NCI-H1930 (cell line): ENCODE data around the gene PRR27.

Experiments used
- DNase-seq, 2 experiments: peaks; one replicate each; lab custom pipeline; 2025; lab: John Stamatoyannopoulos, UW

The PRR27 gene

DNA sequence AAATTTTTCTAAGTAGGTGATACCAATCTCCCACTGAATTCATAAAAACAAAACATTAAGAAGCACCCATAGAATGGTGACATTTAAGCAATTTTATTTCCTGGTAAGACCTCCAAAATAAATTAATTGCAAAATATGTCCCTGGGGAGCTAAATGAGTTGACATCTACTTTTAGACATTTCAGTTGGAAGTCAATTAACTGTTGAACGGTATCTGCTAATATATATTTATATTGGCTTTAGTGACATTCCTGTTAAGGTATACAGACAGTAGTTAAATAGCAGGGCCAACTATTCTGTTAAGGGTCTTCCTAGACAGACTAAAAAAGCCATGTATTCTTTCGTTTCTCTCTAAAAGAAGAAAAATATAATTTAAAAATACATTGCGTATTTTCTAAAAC is at the start of gene PRR27:
Gene PRR27 (plus strand): TSS at position 301 of the 400 bp plus-strand sequence. CDS start 139 bp downstream, outside the sequence.
- DNase-seq: no peak

DNA sequence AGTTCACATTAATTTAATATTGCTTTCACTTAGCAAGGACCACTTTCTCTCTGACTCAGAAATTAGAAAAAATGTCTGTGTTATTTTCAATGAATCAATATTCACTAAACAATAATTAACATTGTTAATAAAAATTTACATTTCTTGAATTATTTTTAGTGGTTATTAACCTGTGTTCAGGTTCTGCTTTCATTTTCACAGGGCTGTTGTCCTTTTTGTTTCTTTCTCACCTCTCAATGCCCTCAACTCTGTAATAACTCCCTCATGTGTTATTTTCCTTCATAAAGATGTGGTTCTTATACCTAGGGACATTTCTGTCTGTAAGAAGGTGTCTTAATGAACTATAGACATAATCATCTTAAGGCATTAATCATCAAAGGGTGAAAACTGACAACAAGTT is 43.1 kb upstream of the PRR27 start:
- no peak for DNase-seq

DNA sequence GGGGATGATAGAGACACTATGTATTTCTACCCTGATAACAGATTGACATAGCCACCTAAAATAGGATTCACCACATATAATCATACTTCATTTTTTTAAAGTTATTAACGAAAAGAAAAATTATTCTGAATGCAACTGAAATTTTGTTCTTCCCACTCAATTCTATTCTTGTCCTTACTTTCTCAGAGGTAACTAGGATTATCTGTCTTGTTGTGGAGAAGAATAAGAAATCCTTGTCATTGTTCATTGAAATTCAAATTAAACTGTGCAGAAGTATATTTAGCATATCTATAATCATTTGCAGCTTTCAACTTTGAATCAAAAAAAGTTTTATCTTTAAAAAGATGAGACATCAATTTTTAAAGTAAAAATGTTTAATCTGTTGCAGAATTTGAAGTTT is 40.4 kb upstream of the PRR27 start:
- DNase-seq: no peak

DNA sequence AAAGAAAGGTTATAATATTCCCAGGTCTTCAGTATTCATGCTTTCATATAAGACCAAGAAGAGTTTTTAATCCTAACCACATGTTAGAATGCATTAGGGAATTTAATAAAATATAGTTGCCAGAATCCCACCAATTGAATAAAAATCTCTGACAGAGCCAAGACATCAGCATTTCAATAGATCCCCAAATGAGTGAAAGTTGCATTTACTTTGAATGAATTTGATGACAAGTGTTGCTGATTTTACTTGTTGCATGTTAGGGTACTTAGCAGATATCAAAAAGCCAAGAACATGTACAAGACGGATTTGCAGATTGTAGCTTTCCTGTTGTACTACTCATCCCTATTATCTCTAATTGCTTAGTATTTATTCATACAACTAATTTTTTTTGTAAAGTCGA is 39.9 kb upstream of the PRR27 start:
- DNase-seq: no peak

DNA sequence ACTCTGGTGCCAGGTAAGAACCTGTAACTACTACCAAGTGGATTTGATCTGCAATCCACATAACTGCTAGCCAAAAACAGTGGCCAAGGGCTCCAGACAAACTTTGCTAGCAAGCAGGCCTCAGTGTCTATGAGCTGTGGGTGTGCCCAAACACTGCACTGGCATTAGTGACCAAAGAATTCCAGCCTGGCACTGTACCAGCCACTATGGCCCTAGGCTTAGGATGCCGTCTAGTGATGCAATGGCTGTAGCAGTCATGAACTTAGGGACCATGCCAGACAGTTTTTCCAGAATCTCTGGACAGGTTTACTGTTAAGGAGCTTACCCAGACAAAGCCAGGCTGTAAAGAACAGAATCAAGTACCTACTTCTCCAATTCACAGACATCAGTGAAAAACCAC is 33.7 kb upstream of the PRR27 start:
- no peak for DNase-seq

DNA sequence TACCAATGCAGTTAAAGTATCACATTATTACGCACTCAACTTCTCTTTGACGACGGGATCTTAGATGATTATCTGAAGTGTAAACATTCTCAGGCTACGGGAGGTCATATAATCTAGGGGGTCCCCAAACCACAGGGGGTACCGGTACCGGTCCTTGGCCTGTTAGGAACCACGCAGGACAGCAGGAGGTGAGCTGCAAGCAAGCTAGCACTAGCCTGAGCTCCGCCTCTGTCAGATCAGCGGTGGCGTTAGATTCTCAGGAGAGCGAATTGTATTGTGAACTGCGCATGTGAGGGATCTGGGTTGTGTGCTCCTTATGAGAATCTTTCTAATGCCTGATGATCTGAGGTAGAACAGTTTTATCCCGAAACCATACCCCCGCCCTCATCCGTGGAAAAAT is 20.6 kb upstream of the PRR27 start:
- no peak for DNase-seq

DNA sequence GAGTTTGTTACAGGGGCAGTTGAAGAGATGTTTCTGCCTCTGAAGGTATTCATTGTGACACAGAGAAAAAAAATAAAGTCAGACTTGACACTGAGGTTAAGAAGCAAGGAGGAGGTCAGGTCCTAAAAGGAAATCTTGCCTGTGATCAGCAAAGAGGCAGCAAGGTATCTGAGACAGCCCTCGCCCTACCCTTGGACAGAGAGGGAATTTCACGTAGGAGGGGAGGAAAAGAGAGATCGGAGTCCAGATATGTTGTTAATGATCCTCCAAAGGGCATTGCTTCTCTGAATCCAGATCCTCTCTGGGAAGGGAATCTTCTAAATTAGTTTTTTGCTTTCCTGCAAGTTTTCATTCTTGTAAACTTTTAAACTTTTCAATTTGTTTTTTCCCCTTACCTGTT is 15.3 kb upstream of the PRR27 start:
- no peak for DNase-seq

DNA sequence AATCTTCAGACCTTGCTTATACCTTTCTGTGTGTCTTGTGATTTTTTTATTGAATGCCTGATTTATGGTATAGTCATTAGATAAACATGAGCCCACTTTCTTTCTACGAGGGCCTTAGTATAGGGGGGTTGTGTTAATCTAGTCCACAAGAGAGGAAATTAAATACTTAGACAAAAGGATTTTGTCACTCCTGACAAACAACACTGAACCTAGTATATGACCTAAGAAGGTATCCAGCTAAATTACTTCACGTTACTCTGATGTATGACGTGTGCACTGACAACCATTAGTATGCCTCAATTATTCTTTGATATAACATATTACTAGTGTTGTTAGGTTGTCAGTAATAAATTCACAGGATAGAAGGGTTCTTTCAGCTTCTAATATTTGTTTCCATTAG is 2.8 kb upstream of the PRR27 start:
- no peak for DNase-seq

DNA sequence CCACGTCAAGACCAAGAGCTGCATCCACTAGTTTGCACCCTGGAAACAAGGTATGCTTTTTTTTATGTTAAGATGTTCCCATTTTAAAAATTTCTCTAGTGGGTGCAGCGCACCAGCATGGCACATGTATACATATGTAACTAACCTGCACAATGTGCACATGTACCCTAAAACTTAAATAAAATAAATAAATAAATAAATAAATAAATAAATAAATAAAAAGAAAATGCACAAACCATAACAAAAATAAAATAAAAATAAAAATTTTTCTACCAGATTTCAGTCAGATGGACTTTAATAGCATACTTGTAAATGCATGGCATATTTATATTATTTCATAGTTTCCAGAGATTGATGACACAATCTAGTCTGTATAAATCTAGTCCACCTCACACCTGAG is 1.9 kb upstream of the PRR27 start:
- no peak for DNase-seq

DNA sequence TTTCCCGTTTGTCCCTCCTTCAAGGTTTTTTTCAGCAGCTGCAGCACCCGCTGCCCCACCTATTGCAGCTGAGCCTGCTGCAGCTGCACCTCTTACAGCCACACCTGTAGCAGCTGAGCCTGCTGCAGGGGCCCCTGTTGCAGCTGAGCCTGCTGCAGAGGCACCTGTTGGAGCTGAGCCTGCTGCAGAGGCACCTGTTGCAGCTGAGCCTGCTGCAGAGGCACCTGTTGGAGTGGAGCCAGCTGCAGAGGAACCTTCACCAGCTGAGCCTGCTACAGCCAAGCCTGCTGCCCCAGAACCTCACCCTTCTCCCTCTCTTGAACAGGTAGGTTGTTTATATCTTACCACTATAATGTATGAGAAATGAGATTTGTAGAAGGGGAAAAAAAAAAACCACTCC is 4.5 kb downstream of the PRR27 start:
- no peak for DNase-seq

DNA sequence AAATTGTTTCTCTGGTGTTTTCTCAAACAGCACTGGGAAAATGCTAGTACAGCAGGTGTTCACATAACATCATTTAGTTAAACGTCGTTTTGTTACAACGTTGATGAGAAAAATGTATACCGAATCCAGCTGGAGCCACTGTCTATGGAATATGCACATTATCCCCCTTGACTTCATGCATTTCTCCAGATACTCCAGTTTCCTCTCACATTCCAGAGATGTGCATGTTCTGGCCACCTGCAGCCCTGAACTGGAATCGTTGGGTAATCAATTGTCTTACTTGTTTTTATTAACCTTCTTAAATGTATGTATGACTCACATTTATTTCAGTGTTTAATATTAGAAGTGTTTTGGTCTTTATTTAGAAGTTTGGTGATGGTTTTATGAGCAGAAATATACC is 23.1 kb downstream of the PRR27 start:
- DNase-seq: no peak

DNA sequence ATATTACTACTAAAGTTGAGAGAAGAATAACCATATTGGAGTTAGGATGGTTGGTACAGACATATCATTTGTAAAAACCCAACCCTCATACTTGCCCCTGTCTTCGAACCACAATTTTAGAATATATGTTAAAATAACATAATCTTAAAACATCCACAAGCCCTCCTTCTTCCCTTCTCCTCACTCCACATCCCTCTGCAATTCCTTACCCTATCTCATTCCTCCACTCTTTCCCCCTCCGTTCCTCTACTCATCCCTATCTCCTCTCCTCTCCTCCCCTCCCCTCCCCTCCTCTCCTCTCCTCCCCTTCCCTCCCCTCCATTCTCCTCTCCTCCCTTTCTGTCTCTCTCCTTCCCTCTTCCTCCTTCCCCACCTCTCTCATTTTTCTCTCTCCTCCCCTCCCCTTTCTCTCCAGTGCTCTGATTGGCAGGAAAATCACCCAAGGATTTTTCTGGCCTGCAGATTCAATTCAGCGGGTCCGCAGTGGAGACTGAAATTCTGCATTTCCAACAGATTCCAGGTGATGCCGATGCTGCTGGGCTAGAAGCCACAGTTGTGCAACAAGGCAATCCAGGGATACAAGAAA is 24.1 kb downstream of the PRR27 start:
- DNase-seq: no peak

DNA sequence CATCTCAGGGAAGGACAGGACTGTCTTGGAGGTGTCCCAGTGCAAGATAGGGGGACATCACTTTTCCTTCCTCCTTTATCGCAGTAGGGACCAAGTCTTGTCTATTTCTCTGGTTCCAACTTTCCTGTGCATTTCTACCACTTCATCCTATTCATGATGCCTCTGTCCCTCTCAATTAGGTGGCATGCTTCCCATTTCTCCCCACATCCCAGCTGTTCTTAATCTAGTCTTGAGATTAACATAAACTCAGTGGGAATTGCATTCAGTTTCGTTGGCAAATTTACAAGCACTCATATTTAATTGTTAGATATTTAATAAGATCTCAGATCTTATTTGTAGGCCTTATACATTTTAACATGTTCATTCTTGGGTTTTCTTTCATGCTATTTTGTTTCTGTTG is 25.8 kb downstream of the PRR27 start:
- no peak for DNase-seq

DNA sequence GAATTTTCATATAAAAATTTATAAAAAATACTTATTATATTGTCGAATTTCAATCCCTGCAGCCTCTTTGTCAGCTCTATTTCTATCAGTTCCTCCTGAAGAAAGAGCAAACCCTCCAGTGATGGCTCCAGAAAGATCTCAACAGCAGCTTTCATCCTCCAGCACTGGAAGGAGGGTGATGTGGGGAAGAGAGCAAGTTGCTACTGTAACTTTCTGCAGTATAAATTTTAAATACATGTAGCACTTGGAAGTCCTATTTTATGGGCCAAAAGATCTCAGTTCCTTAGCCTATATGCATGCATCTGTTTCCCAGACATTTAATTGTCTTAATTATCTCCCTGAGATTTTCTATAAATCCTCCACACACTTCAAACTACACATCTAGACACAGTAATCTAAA is 27.8 kb downstream of the PRR27 start:
- DNase-seq: no peak

DNA sequence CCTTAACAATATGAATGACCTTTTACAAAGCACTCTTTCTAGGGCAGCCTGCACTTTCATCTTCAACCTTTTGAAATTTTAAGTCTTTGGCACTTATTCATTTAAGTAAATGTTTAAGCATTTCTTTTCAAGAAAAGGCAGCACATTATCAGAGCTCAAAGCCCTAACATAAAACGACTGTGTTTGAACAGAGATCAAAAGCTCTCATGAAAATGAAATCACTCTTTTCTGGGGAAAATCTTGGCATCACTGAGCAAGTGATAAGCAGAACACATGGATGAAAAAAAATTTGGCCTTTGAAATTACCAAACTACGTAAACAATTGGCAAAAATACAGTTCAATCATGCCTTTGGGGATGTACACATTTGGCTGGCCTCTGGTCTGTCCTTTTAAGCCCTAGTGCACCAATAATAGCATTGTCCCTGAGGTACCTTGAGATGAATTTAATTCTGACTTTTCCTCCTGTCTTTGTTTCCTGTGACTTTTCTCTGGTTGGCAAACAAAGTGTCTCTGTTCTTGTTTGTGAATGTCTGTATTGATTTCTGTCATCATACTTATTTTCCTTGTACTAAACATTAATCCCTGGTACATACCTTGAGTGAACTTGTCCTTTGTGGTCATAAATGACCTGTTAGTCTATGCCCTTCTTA is 28.6 kb downstream of the PRR27 start:
- no peak for DNase-seq

DNA sequence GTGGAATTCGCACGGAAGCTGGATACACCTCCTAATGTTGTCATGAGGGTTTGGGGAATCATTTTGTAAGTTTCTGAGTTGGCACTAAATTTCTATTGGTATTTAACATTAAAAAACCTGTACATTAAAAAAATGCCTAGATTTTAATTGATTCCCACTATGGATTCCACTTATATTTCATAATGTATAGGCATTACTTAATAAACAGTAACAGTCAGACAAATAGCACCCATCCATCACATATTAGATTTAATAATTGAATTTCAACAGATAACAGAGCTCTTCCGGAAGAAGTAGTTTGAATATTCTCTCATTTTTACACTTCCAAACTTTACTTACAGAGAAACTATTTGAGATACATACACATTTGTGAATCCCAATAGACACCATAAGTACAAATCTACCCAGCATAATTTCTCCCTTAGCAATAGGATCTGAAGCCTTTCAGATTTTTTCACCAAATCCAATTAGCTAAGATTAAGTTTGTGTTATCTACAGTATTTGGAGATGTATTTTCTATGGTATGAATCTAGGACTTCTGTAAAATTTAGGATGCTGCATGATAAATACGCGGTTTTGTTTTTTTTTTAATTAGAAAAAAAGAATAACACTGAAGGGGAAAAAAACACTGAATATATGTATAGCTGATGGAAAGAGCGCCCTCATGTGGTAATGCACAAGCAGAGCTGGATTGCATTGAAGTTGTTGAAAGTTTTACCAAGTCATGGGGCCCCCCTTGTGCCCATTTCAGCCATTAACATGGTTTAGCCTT is 29.3 kb downstream of the PRR27 start:
- DNase-seq: no peak

DNA sequence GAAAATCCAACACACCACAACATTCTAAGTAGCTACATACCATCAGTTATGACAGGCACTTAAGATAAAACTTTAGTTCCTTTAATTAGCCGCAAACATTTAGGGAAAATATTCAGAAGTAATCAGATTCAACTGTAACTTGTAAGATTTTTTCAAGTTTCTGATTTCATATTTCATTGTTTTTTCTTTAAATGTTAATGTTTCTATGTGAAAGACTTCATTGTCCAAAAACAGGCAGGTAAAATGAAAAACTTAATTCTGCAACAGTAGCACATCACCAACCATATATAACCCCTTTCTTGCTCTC is 29.9 kb downstream of the PRR27 start:
- no peak for DNase-seq

DNA sequence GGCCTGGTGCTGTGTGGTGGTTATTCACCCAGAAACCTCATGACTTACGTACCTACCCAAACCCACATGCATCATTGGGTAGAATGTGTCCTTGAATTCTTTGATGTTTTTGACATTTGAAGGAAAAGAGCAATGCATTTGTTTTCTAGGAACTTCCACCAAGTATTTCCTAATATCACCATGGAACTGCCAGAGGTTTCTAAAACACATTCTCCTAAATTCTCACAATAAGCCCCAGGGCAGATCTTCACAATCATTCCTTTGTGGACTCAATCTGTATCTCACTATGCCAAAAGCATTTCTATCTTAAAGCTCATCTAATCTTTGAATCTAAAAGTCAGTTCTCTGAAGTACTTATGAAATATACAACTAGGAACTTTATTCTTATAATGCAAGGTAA is 33.2 kb downstream of the PRR27 start:
- DNase-seq: no peak

DNA sequence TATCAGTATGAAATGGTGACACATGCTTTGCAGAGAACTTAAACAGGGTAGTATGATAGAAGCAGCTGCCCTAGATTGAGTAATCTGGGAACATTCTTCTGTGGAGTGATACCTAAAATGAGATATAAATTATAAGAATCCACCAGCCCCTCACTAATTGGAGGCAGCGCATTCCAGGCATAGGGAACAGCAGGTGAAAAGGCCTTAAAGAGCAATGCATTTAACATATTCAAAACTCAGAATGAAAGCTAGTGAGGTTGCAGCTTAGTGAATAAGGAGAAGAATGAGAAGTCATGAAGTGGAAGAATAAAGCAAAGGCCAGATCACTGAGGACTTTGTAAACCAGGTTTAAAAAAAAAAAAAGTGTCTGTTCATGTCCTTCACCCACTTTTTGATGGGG is 36.5 kb downstream of the PRR27 start:
- no peak for DNase-seq

DNA sequence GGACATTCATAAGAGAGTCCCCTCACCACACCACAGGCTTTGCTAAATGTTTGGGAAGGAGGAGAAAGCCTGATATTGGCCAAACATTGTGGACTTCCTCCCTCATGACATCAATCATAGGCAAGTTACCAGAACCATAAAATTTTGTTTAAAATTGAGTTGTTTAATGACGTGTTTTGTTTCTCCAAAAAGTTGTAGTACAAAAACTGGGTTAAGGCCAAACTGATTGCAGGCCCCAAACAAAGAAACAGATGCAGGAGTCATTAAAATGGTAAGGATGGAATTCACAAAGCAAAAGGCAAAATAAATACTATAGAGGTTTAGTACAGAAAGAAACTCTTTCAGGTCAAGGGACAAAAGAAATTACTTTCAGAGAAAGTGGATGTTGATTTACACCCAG is 37.6 kb downstream of the PRR27 start:
- no peak for DNase-seq

DNA sequence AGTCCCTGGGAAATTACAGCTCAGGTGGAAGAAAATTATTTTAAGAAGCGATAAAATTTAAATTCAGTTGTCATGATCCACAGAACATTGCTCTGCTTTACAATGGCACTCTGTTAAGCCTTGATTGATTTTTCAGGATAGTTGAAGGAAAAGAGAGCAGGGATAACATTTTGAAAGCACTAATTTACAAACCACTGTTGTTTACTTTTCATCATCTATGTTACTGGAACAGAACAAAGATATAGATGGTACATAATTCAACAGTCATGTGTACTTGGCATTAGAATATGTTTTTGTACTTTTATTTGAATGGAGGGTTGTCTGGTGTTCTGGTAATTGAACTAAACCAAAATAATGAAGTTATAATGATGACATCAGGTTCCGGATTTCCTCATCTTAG is 38.9 kb downstream of the PRR27 start:
- DNase-seq: no peak

DNA sequence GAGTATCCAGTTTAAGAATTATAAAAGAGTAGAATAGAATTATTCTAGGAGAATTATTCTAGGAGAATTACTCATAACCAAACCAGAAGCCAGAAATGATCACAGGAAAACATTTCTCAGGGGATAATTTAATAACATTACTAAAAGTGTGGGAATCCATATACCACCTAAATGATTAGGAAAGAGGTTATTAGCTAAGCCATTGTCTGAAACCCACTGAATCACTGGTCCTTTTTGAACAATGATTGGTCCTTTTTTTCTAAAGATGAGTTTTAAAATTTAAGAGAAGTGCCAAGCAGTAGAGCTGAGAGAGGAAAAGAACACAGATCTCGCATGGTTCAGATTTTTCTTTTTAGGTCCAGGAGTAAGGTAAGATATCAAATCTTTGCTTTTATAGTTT is 41.4 kb downstream of the PRR27 start, which contains the start of gene ODAM:
Gene ODAM (plus strand): TSS at position 301 of the 400 bp plus-strand sequence. CDS start 819 bp downstream, outside the sequence.
- no peak for DNase-seq

DNA sequence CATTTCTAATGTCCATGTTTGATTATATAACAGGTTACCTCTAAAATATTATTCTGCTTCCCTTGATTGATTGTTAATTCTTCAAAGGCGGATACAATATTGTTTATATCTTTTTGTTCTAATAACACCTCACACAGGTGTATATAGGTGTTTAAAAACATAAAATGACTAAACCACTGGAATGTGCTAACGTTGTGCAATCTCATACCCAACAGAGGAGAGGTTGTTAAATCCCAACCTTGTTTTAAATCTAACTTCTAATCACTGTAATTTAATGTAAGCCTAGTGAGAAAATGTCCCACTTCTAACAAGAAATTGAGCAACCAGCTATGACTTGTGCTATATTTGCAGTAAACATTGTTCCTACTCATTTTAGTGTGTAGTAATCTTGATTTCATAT is 42.8 kb downstream of the PRR27 start:
- DNase-seq: no peak

DNA sequence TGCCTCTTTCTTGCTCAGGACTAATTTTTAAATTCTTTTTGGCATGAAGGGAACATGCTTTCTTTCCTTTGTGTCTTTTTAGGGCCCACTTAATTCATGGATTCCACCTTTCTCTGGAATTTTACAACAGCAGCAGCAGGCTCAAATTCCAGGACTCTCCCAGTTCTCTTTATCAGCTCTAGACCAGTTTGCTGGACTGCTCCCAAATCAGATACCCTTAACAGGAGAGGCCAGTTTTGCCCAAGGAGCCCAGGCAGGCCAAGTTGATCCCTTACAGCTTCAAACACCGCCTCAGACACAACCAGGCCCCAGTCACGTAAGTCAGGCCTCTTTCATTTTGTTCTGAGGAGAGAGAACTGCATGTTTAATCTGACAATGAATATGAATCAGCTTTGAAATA is 43.8 kb downstream of the PRR27 start:
- DNase-seq: no peak
